ENCODE measurements around the gene WDFY4.

DNA sequence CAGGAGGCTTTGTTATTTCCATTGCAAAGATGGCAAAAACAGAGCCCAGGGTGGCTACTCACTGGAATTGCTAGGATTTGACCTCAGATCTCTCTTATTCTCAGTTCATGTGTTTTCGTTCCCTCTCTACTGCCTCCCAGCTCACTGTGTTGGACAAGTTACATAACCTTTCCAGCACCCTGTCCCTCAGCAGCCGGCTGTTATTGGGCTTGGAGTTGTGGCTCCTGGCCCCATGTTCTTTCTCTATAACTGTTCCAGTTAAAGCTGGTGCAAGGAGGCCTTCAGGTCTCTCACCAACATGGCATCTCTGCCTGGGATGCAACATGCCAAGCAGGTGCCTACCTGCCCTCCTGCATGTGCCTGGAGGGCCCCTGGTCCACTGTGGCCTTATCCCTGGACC lies 198.2 kb downstream of the WDFY4 start:
- TF ChIP-seq RARB (CRISPR knock-in tag; IDR thresholded peaks at IDR 0.05), result no peak
- no peak for TF ChIP-seq ZFP30 (CRISPR knock-in tag; IDR thresholded peaks at IDR 0.05)
- TF ChIP-seq ISL1 (CRISPR knock-in tag; IDR thresholded peaks at IDR 0.05), result no peak
- TF ChIP-seq ZC3H10 (CRISPR knock-in tag; IDR thresholded peaks at IDR 0.05), result no peak
